Activated CD8-positive, alpha-beta memory T cell treated with anti-CD3 and anti-CD28 coated beads, Interleukin-2, amount 50 U/mL, for 24 hours (primary cell): ENCODE measurements around the gene PRAMEF17.
"Not testable (repeated sequence)": the region's sequence is repeated elsewhere in the genome, so short reads cannot be mapped to it uniquely, and the experiment has no call there.

ENCODE experiments used
- DNase-seq: peaks from one replicate; pipeline ENCODE4 v3.0.0-alpha.2; 2020; ENCODE audit errors: extremely low read depth

The PRAMEF17 gene, protein sequence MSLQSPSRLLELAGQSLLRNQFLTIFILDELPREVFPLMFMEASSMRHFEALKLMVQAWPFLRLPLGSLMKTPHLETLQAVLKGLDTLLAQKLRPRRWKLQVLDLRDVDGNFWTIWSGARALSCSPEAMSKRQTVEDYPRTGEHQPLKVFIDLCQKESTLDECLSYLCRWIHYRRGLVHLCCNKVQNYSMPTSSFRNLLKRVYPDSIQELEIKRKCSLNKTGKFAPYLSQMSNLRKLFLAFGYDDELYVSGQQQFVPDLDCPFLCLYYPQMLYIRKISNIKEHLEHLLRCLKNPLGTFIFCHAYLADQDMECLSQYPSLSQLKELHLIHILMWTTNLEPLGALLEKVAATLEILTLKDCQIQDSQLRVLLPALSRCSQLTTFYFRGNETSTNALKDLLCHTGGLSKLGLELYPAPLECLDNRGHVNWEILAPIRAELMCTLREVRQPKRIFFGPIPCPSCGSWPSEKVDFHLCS

DNA sequence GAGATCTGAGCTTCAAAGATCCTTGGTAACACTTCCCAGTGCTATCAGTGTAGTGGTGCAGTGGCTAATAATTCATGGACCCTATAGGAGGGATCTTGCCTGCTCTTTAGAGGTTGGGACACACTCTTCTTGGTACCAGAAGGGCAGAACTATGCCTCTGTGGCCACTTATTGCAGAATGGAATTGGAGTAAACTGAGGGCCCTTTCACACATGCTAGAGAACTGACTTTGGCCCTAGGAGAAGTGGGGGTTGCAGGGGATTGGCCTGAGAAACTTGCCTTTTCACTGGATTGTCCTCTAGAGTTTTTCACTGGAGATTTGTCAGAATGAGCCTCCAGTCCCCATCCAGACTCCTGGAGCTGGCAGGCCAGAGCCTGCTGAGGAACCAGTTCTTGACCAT, at the start of gene PRAMEF17:
Gene PRAMEF17 (plus strand): TSS at position 301 of the 400 bp plus-strand sequence. CDS start 26 bp downstream, at position 327.
- DNase-seq, result not testable (repeated sequence)

DNA sequence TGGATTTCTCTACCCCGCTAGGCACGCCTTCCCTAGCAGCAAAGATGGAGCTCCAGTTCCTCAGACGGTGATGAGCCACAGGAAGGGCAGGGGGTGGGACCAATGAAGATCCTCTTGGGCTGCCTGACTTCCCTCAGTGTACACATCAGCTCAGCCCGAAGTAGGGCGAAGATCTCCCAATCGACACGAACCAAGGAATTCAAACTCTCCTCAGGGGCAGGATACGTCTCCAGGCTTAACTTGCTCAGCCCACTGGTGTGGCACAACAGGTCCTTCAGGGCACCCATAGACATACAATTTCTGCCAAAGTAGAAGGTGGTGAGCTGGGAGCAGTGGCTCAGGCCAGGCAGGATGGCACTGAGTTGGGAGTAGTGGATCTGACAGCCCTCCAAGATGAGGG, 46.9 kb upstream of the PRAMEF17 start:
- not testable (repeated sequence) for DNase-seq

- not testable (repeated sequence) for DNase-seq
Observed at GRCh38 chr1:13347034-13347433, 42.4 kb upstream of the PRAMEF17 start, which contains the start of gene PRAMEF14. TSS of gene PRAMEF14 (minus strand) at chr1:13347134. CDS start at chr1:13345314, 1,820 bp downstream.

DNA sequence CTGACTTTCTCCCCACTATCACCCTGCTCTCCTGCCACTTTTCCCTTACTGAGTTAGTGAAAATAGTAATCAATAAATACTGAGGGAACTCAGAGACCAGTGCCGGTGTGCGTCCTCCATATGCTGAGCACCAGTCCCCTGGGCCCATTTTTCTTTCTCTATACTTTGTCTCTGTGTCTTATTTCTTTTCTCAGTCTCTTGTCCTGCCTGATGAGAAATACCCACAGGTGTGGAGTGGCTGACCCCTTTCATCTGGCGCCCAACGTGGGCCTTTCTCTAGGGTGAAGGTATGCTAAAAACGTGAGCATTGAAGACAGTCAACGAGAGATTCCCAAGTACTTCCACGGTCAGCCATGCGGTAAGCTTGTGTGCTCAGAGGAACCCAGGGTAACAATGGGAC, 36.0 kb upstream of the PRAMEF17 start:
- not testable (repeated sequence) for DNase-seq

GRCh38 chr1:13354475-13354874, 35.0 kb upstream of the PRAMEF17 start:
- DNase-seq, result not testable (repeated sequence)

- DNase-seq, result not testable (repeated sequence)
Observed at GRCh38 chr1:13356774-13357173, 32.7 kb upstream of the PRAMEF17 start.

DNA sequence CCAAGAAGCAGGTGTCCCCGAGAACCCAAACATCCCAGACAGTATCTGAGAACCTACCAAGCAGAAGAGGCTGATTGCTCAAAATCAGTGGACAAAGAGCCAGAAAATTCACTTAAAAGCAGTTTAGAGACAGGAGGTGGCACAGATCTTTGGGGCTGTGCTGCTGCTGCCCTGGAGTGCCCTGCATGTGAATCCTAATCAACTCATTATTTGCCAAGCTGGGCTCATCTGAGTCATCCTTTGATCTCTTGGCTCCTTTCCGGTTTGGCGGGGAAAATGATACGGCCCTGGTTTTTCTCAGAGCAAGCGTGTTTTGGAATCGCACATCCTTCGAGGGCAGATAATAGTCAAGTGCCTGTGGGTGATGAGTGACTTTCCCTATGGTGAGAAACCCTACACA, 27.1 kb upstream of the PRAMEF17 start:
- DNase-seq, result not testable (repeated sequence)

DNA sequence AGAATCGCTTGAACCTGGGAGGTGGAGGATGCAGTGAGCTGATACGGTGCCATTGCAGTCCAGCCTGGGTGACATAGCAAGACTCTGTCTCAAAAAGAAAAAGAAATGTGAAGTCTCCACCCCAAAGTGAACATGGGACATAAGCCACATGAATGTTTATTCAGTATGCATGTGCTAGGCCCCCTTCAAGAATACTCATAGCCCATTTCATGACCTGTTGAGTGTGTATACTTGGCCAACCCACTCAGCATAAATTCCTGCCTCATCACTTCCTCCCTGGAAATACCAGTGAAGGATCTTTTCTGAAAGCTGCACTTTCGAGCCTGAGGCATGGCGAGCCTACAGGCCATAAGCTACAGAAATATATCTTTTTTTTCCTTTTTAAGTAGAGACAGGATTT, 24.5 kb upstream of the PRAMEF17 start:
- not testable (repeated sequence) for DNase-seq

- not testable (repeated sequence) for DNase-seq
Observed at GRCh38 chr1:13366536-13366935, 22.9 kb upstream of the PRAMEF17 start.

DNA sequence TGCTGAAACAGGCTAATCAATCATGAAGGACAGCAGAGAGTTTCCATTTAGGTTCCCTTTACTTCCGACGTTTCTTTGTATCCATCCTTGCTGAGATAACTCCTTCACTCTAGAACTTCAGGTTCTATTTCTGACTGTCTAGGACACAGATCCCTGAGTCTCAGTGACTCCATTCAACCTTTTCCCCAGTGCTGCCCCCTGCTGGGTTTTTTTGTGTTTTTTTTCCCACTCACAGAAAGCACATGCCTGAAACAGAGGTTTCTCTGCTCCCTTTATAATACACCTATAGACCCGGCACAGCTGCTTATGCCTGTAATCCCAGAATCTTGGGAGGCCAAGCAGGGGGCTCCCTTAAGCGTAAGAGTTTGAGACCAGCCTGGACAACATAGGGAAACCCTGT, 20.9 kb upstream of the PRAMEF17 start:
- not testable (repeated sequence) for DNase-seq

GRCh38 chr1:13378983-13379382, 10.4 kb upstream of the PRAMEF17 start:
- not testable (repeated sequence) for DNase-seq

- not testable (repeated sequence) for DNase-seq
Observed at GRCh38 chr1:13380380-13380779, 9.1 kb upstream of the PRAMEF17 start.

DNA sequence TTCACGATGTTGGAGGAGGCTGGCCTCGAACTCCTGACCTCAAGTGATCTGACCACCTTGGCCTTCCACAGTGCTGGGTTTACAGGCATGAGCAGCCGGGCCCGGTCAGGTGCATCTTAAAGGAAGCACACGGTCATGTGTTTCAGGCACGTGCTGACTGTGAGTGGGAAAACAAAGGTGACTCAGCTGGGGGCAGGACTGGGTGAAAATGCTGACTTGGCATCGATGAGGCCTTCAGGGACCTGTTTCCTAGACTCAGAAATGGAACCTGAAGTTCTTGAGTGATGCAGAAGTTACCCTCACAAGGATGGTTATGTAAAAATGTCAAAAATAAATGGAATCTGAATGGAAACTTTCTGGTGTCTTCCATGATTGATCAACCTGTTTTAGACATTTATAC, 3.6 kb downstream of the PRAMEF17 start:
- not testable (repeated sequence) for DNase-seq

DNA sequence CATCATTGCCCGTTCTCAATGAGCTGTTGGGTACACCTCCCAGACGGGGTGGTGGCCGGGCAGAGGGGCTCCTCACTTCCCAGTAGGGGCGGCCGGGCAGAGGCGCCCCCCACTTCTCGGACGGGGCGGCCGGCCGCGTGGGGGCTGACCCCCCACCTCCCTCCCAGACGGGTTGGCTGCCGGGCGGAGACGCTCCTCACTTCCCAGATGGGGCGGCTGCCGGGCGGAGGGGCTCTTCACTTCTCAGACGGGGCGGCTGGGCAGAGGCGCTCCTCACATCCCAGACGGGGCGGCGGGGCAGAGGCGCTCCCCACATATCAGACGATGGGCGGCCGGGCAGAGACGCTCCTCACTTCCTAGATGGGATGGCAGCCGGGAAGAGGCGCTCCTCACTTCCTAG, 5.3 kb downstream of the PRAMEF17 start:
- not testable (repeated sequence) for DNase-seq

GRCh38 chr1:13395311-13395710, 5.9 kb downstream of the PRAMEF17 start:
- DNase-seq, result not testable (repeated sequence)

DNA sequence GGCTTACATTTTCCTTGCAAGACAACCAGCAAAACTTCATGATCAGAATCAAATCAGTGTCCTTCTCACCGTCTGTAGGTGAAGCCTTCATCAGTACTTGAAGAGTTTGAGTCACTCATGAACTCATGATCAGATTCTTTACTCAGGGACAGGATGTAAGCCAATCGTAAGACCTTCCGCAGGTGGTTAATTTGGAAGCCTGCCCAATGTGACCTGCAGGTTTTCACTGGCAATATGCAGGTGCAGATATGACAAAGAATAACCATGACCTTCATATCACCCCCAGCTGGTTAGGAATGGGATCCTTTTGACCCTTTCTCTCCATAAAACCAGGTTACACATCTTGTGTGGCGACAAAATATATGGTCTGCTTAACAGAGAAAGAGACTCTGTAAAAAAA, 18.4 kb downstream of the PRAMEF17 start:
- DNase-seq, result no peak

- not testable (repeated sequence) for DNase-seq
Observed at GRCh38 chr1:13410150-13410549, 20.7 kb downstream of the PRAMEF17 start, which contains the start of gene PRAMEF20. TSS of gene PRAMEF20 (plus strand) at chr1:13410450. CDS start at chr1:13416355, 5,905 bp downstream.

DNA sequence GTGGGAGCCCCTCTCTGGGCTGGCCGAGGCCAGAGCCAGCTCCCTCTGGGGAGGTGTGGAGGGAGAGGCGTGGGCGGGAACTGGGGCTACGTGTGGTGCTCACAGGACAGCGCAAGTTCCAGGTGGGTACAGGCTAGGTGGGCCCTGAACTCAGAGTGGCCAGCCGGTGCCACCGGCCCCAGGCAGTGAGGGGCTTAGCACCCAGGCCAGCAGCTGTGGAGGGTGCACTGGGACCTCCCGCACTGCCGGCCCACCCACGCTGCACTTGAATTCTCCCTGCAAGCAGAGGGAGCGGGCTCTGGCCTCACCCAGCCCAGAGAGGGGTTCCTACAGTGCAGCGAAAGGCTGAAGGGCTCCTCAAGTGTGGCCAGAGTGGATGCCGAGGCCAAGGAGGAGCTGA, 41.1 kb downstream of the PRAMEF17 start:
- DNase-seq, result no peak

DNA sequence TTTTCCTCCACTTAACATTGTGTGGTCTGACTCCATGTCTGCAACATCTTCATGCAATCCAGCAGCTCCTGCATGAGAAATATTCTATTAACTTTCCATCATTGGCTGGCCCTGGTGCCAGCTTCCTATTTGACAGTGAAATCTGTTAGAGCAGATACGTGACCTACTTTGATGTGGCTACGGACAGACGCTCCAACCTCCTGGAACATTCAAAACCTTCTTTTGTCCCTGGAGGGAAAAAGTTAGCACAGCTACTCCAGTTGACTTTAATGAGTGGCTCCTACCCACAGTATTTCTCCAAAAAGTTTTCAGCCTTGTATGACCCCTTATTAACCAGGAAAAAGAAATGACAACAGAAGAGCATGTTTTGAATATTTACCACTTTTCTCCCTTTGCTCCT, 42.8 kb downstream of the PRAMEF17 start:
- no peak for DNase-seq

- not testable (repeated sequence) for DNase-seq
Observed at GRCh38 chr1:13433694-13434358, 44.4 kb downstream of the PRAMEF17 start.

DNA sequence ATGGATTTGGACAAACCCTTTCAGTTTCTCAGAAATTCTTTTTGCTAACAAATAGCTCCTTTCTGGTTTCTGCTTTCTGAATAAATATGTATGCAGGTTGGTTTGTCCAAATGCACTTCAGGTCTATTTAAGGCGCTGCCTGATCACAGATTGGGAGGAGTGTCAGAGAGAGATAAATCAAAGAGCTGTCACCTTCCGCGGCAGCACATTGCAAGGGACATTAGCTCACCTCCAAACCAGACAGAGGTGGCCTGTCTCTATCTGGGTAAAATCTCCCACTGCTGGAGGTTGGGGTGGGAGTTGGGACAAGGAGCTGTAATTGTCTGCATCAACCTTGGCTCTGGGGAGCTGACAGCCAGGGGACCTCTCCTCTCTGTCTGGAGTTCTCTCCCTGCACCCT, 46.0 kb downstream of the PRAMEF17 start:
- no peak for DNase-seq

DNA sequence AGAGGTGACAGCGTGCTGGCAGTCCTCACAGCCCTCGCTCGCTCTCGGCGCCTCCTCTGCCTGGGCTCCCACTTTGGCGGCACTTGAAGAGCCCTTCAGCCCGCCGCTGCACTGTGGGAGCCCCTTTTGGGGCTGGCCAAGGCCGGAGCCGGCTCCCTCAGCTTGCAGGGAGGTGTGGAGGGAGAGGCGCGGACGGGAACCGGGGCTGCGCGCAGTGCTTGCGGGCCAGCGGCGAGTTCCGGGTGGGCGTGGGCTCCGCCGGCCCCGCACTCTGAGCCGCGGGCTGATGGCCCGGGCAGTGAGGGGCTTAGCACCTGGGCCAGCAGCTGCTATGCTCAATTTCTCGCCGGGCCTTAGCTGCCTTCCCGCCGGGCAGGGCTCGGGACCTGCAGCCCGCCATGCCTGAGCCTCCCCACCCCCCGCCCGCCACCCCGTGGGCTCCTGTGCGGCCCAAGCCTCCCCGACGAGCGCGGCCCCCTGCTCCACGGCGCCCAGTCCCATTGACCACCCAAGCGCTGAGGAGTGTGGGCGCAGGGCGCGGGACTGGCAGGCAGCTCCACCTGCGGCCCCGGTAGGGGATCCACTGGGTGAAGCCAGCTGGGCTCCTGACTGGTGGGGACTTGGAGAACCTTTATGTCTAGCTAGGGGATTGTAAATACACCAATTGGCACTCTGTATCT, 49.8 kb downstream of the PRAMEF17 start:
- DNase-seq, result not testable (repeated sequence)
